Endothelial cell of umbilical vein (primary cell): ENCODE measurements around the gene GTF2H1. TPM values are rescaled to one million over a fixed set of nuclear protein-coding genes. Genes with fewer than 3 reads are reported as not detected.

Experiments
- BruUV-seq: library from RNA; stranded (reverse); fragments of 400-500 nt; replicated peaks from 2 replicates; lab custom pipeline; 2021; lab: Mats Ljungman, UMichigan
- CTCF ChIA-PET: fragments of 300-600, 350-600 bp; sonication (Branson Sonifier 250); formaldehyde crosslinking; loops from one replicate; lab custom pipeline; 2021; ENCODE audit warnings: antibody characterized with exemption, inconsistent platforms; lab: Charles Lee
- POLR2A ChIA-PET: fragments of 300-600, 350-600 bp; sonication (Branson Sonifier 250); formaldehyde crosslinking; loops from one replicate; lab custom pipeline; 2021; ENCODE audit warnings: antibody characterized with exemption, inconsistent platforms; lab: Charles Lee
- DNase-seq: peaks from one replicate; pipeline ENCODE4 v3.0.0-alpha.2; 2011; ENCODE audit warnings: low read depth, low spot score
- FAIRE-seq: peaks from 2 replicates; lab custom pipeline; 2011; peaks lifted over from hg19 to GRCh38; lab: Jason Lieb, UNC
- H2AFZ ChIP-seq: 2 replicates; pipeline ENCODE4 v1.6.0; 2012; ENCODE audit warnings: low read depth, low read length, control low read depth, inconsistent platforms
- H3K27ac ChIP-seq: 2 replicates; pipeline ENCODE4 v1.5.1; 2011; ENCODE audit warnings: low read depth, mild to moderate bottlenecking, control low read depth, low read length, moderate library complexity; ENCODE audit not compliant: insufficient read depth
- H3K27me3 ChIP-seq, 2 experiments: 2 replicates each; pipeline versions ENCODE4 v1.6.0 to v1.6.1; 2011; ENCODE audit warnings: low read length in 2 of 2, mixed read lengths in 1 of 2; ENCODE audit not compliant: control insufficient read depth in 2 of 2, insufficient read depth in 2 of 2
- H3K36me3 ChIP-seq, 2 experiments: 2 replicates in 1 of 2; 3 replicates in 1 of 2; pipeline ENCODE4 v1.5.1; 2011; ENCODE audit warnings: low read length in 2 of 2, mild to moderate bottlenecking in 1 of 2, moderate library complexity in 1 of 2; ENCODE audit not compliant: control insufficient read depth in 2 of 2, insufficient read depth in 2 of 2; ENCODE audit errors: extremely low read depth in 1 of 2
- H3K4me1 ChIP-seq: 3 replicates; pipeline ENCODE4 v1.5.1; 2011; ENCODE audit warnings: mild to moderate bottlenecking, low read length; ENCODE audit not compliant: control insufficient read depth, insufficient read depth; ENCODE audit errors: extremely low read depth
- H3K4me2 ChIP-seq: 2 replicates; pipeline ENCODE4 v1.6.1; 2011; ENCODE audit warnings: low read length, control low read depth, mixed read lengths; ENCODE audit not compliant: insufficient read depth
- H3K4me3 ChIP-seq, 3 experiments: fragments of 200-600 bp in 1 of 3; sonication (generic), shearing (Covaris generic) in 1 of 3; replicated peaks in 1 of 3; 2 replicates each; pipeline ENCODE4 v1.5.1; 2011 to 2016; ENCODE audit warnings: control low read depth in 3 of 3, low read length in 3 of 3, mild to moderate bottlenecking in 2 of 3, inconsistent platforms in 1 of 3, low read depth in 1 of 3, moderate library complexity in 1 of 3; ENCODE audit not compliant: insufficient read depth in 1 of 3
- H3K79me2 ChIP-seq: 2 replicates; pipeline ENCODE4 v1.6.0; 2012; ENCODE audit warnings: low read length, inconsistent platforms; ENCODE audit not compliant: control insufficient read depth, insufficient read depth
- H3K9ac ChIP-seq: replicated peaks from 2 replicates; pipeline ENCODE3; 2011; ENCODE audit warnings: low read length, control low read depth; ENCODE audit not compliant: insufficient read depth; ENCODE audit errors: extremely low read depth
- H3K9me1 ChIP-seq: replicated peaks from 3 replicates; pipeline ENCODE4 v1.6.0; 2011; ENCODE audit warnings: mild to moderate bottlenecking, low read length; ENCODE audit not compliant: control insufficient read depth, insufficient read depth; ENCODE audit errors: extremely low read depth
- H3K9me3 ChIP-seq: replicated peaks from 2 replicates; pipeline ENCODE4 v1.5.1; 2012; ENCODE audit warnings: low read length, inconsistent platforms; ENCODE audit not compliant: control insufficient read depth, insufficient read depth
- H4K20me1 ChIP-seq: replicated peaks from 2 replicates; pipeline ENCODE3; 2011; ENCODE audit warnings: mild to moderate bottlenecking, low read length; ENCODE audit not compliant: control insufficient read depth, insufficient read depth; ENCODE audit errors: extremely low read depth
- CTCF ChIP-seq, 2 donors: IDR thresholded peaks; 1 replicate in 1 of 2; 2 replicates in 1 of 2; pipeline ENCODE4 v1.5.1; 2011; ENCODE audit warnings: low read length in 2 of 2, mild to moderate bottlenecking in 2 of 2, moderate library complexity in 2 of 2, control low read depth in 1 of 2, inconsistent platforms in 1 of 2, low read depth in 1 of 2; ENCODE audit not compliant: insufficient read depth in 1 of 2; ENCODE audit errors: extremely low read depth in 1 of 2
- EZH2 ChIP-seq: IDR thresholded peaks from 2 replicates; pipeline ENCODE4 v1.6.1; 2012; ENCODE audit warnings: borderline replicate concordance, low read depth, mild to moderate bottlenecking, moderate library complexity, low read length, inconsistent platforms; ENCODE audit not compliant: severe bottlenecking
- FOS ChIP-seq: IDR thresholded peaks from 2 replicates; pipeline ENCODE4 v1.6.1; 2011; ENCODE audit warnings: mild to moderate bottlenecking, low read length, moderate library complexity, borderline replicate concordance; ENCODE audit not compliant: insufficient read depth
- GATA2 ChIP-seq: IDR thresholded peaks from 2 replicates; pipeline ENCODE4 v1.7.0; 2011; ENCODE audit warnings: low read depth, mild to moderate bottlenecking, moderate library complexity, mixed read lengths, low read length; ENCODE audit not compliant: insufficient read length, insufficient read depth
- JUN ChIP-seq: IDR thresholded peaks from 2 replicates; pipeline ENCODE4 v1.6.1; 2011; ENCODE audit warnings: borderline replicate concordance, low read depth; ENCODE audit not compliant: insufficient read length, insufficient read depth
- MAX ChIP-seq: IDR thresholded peaks from 2 replicates; pipeline ENCODE4 v1.6.1; 2011; ENCODE audit not compliant: insufficient read depth, insufficient read length
- MYC ChIP-seq: IDR thresholded peaks from one replicate; pipeline ENCODE4 v1.6.1; 2011; ENCODE audit warnings: mild to moderate bottlenecking, low read depth, low read length
- POLR2A ChIP-seq: IDR thresholded peaks from 2 replicates; pipeline ENCODE4 v1.6.1; 2012; ENCODE audit warnings: low read depth, mild to moderate bottlenecking, control low read depth, low read length
- POLR2AphosphoS5 ChIP-seq: IDR thresholded peaks from 2 replicates; pipeline ENCODE4 v1.6.1; 2012; ENCODE audit warnings: low read depth, mild to moderate bottlenecking, control low read depth, low read length, moderate library complexity; ENCODE audit not compliant: insufficient read depth
- dilution Hi-C: fragments of 300-500 bp; cut with MboI; formaldehyde crosslinking; loops from one replicate; pipeline ENCODE4 v1.15.0; 2019; ENCODE audit warnings: low sequenced_read_pairs; ENCODE audit not compliant: extremely low pct_ligation_motif_present
- intact Hi-C: fragments of 100-400 bp; cut with micrococcal nuclease; formaldehyde crosslinking; loops from one replicate; pipeline ENCODE4 v1.10.0; 2022
- microRNA-seq: library from miRNA; unstranded; fragments of <30 nt; microRNA quantifications from one replicate; pipeline ENCODE4 v1.2.0, GENCODE V29; 2021; ENCODE audit warnings: borderline number of aligned reads, borderline replicate concordance
- polyA plus RNA-seq, 4 experiments: library from polyadenylated mRNA; depleted of rRNA in 3 of 4; stranded (reverse) in 3 of 4; unstranded in 1 of 4; fragments of >200 nt; gene quantifications; 2 replicates each; pipeline versions ENCODE4 v1.2.1 to v1.2.3, GENCODE V29; 2011 to 2012; ENCODE audit warnings: missing spikeins in 1 of 4
- small RNA-seq: library from RNA; depleted of rRNA; stranded (forward); fragments of <200 nt; gene quantifications from one replicate; pipeline ENCODE3, GENCODE V24; 2012; ENCODE audit warnings: low replicate concordance, low read depth; ENCODE audit not compliant: insufficient read depth, insufficient read length
- total RNA-seq: library from RNA; stranded (reverse); gene quantifications from 2 replicates; pipeline ENCODE4 v1.2.3, GENCODE V29; 2021

GTF2H1 gene
- total and polyA plus RNA-seq, 2 donors (not counting 3 experiments of a cell fraction or from before 2014, with no cell fraction given), result 15.7 to 47.7 TPM

GRCh38 chr11:18416459-18416858 lies 94.1 kb downstream of the GTF2H1 start:
- no peak overlapping the region for H2AFZ ChIP-seq
- H3K36me3 ChIP-seq, result no peaks in the 10 kb centered on the region
- DNase-seq (no peak), FAIRE-seq (no peak)
- no peaks in the 10 kb centered on the region for H3K27me3 ChIP-seq
- H4K20me1 ChIP-seq, result no peaks in the 10 kb centered on the region
- H3K9me3 ChIP-seq, result no peaks in the 10 kb centered on the region
- no peaks in the 10 kb centered on the region for H3K79me2 ChIP-seq
- ChIA-PET POLR2A (no interaction called here), CTCF (no interaction called here)
- intact Hi-C loops (no loop called here), dilution Hi-C loops (no loop called here)
- TF ChIP-seq CTCF (IDR thresholded peaks at IDR 0.05; ENCODE audit: extremely low read depth in 1 of 2, insufficient read depth in 1 of 2, low read depth in 1 of 2, low read length in 2 of 2) (no peak), POLR2A (no peak), JUN (no peak), FOS (no peak), MAX (no peak), GATA2 (no peak), EZH2 (no peak), MYC (no peak), POLR2AphosphoS5 (no peak)
- no peaks in the 10 kb centered on the region for H3K9me1 ChIP-seq
- BruUV-seq, result no TSS peak
- H3K4me3 ChIP-seq, result no peak overlapping the region
- H3K9ac ChIP-seq, result no peak overlapping the region
- H3K4me1 ChIP-seq, result peaks cover 3% of the 10 kb centered on the region
- no peak overlapping the region for H3K27ac ChIP-seq
- H3K4me2 ChIP-seq, result no peak overlapping the region

Small RNAs within 50 kb of the gene (microRNA-seq; reads per million reads assigned to microRNA genes)
- not detected for gene MIR3159

Small RNAs within 50 kb of the gene (small RNA-seq; reads per million reads assigned to genes)
- gene MIR3159, result not detected

Other genes starting within 250 kb of the GTF2H1 start
- 22.1 and 24.2 TPM in 2 replicates for gene SAAL1, start 216.5 kb upstream of the GTF2H1 start, total RNA-seq
- gene SAAL1, start 216.5 kb upstream of the GTF2H1 start, polyA plus RNA-seq, result 8.0 and 9.5 TPM in 2 replicates
- gene MRGPRX3, start 190.0 kb upstream of the GTF2H1 start, total RNA-seq, result not detected in 2 replicates
- not detected in 2 replicates for gene MRGPRX3, start 190.0 kb upstream of the GTF2H1 start, polyA plus RNA-seq
- gene MRGPRX4, start 149.7 kb upstream of the GTF2H1 start, total RNA-seq, result not detected in 2 replicates
- gene MRGPRX4, start 149.7 kb upstream of the GTF2H1 start, polyA plus RNA-seq, result not detected in 2 replicates
- not detected in 2 replicates for gene SAA4, start 85.8 kb upstream of the GTF2H1 start, total RNA-seq
- not detected in 2 replicates for gene SAA4, start 85.8 kb upstream of the GTF2H1 start, polyA plus RNA-seq
- not detected in 2 replicates for gene SAA2, start 73.9 kb upstream of the GTF2H1 start, total RNA-seq
- not detected in 2 replicates for gene SAA2, start 73.9 kb upstream of the GTF2H1 start, polyA plus RNA-seq
- gene SAA1, start 56.3 kb upstream of the GTF2H1 start, total RNA-seq, result not detected in 2 replicates
- gene SAA1, start 56.3 kb upstream of the GTF2H1 start, polyA plus RNA-seq, result not detected in 2 replicates
- 14.1 and 15.6 TPM in 2 replicates for gene HPS5, start 427 bp upstream of the GTF2H1 start, total RNA-seq
- 3.3 and 4.7 TPM in 2 replicates for gene HPS5, start 427 bp upstream of the GTF2H1 start, polyA plus RNA-seq
- gene LDHA, start 72.0 kb downstream of the GTF2H1 start, total RNA-seq, result 477 and 537 TPM in 2 replicates
- gene LDHA, start 72.0 kb downstream of the GTF2H1 start, polyA plus RNA-seq, result 201 and 265 TPM in 2 replicates
- not detected in 2 replicates for gene LDHC, start 89.8 kb downstream of the GTF2H1 start, total RNA-seq
- gene LDHC, start 89.8 kb downstream of the GTF2H1 start, polyA plus RNA-seq, result not detected in 2 replicates
- gene LDHAL6A, start 133.3 kb downstream of the GTF2H1 start, total RNA-seq, result not detected in 2 replicates
- gene LDHAL6A, start 133.3 kb downstream of the GTF2H1 start, polyA plus RNA-seq, result not detected in 2 replicates
- 41.3 and 45.5 TPM in 2 replicates for gene TSG101, start 204.4 kb downstream of the GTF2H1 start, total RNA-seq
- 160 and 163 TPM in 2 replicates for gene TSG101, start 204.4 kb downstream of the GTF2H1 start, polyA plus RNA-seq